GM18951 (cell line): Measurements from ENCODE around the gene MYO9A.

Experiments used
- POLR2A ChIP-seq: IDR thresholded peaks from 4 replicates; pipeline ENCODE4 v1.6.1; 2011; ENCODE audit warnings: mild to moderate bottlenecking; ENCODE audit not compliant: insufficient read length, insufficient read depth; ENCODE audit errors: extremely low read depth
- in situ Hi-C: fragments of 300-500 bp; cut with MboI; formaldehyde crosslinking; loops from one replicate; pipeline ENCODE4 v1.12.0; 2022; ENCODE audit warnings: low sequenced_read_pairs, mixed read lengths, inconsistent platforms; ENCODE audit not compliant: unreplicated experiment

MYO9A gene

GRCh38 chr15:71812966-71813722 is 304.8 kb downstream of the MYO9A start:
- no peak for TF ChIP-seq POLR2A
- in situ Hi-C loops = no loop called here

- in situ Hi-C loops = no loop called here
- TF ChIP-seq POLR2A = no peak
Observed at GRCh38 chr15:71811752-71812735, 305.9 kb downstream of the MYO9A start.

- in situ Hi-C loops = no loop called here
- no peak for TF ChIP-seq POLR2A
Observed at GRCh38 chr15:71811036-71811736, 306.8 kb downstream of the MYO9A start.

- no peak for TF ChIP-seq POLR2A
- in situ Hi-C loops = no loop called here
Observed at GRCh38 chr15:71810256-71811035, 307.5 kb downstream of the MYO9A start, which contains the start of gene NR2E3. Gene NR2E3, plus strand, starts transcription at chr15:71810554. Its CDS starts 190 bp downstream, at chr15:71810744.

DNA sequence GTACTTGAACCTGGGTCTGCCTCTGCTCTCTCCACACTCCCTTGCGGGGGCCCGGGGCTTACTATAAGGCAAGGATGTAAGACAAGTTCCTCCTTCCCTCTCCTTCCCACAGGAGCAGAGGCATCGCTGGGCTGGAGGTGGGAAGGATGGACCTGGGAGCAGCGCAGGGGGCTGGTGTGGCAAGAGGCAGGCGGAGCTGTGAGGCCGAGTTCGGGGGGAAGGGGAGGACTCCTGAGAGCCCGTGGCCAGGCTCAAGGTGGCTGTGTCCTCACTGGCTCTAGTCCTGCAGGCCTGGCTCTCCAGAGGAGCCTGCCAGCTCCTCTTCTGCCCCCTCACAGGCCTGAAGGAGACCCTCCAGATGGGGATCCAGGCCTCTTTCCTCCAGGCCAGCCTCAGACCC is 308.6 kb downstream of the MYO9A start:
- in situ Hi-C loops = no loop called here
- no peak for TF ChIP-seq POLR2A

DNA sequence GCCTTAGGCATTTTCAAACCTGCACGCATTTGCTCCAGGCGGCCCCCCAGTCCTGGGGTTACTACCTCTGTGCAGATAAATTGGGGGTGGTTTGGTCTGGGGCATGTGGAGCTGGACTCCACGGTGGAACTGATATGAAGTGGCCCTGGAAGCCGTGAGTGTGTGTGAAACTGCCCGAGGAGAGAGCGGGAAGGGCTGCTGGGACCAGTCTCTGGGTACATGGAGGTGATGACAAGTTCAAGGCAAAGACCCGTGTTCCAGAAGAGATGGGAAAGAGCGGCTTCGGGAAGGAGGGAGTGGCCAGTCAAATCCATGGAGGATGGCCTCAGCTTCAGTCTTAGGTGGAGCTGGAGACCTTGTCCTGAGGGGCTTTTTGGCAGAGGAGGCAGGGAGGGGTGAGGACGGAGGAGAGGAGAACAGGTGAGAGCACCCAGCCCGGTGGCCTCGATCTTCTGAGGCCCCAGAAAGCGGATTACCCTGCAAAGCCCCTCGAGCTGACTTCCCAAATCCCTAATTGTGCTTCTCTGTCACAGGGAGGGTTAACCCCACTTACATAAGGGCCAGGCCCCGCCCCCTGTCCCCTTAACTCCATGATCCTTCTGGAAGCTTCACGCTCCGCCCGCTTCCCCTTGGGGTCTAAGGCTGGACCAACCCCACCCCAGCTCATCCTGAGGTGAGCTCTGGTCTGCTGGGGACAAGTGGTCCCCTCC is 309.5 kb downstream of the MYO9A start:
- in situ Hi-C loops = no loop called here

GRCh38 chr15:71807691-71808091 is 310.3 kb downstream of the MYO9A start:
- no peak for TF ChIP-seq POLR2A
- in situ Hi-C loops = no loop called here

More for the DNA sequence above, 309.5 kb downstream of the MYO9A start:
- TF ChIP-seq POLR2A = no peak

- TF ChIP-seq POLR2A = no peak
- in situ Hi-C loops = no loop called here
Observed at GRCh38 chr15:71807125-71807629, 310.8 kb downstream of the MYO9A start.

GRCh38 chr15:71806452-71806931 is 311.5 kb downstream of the MYO9A start:
- no peak for TF ChIP-seq POLR2A
- in situ Hi-C loops = no loop called here

- no peak for TF ChIP-seq POLR2A
- in situ Hi-C loops = no loop called here
Observed at GRCh38 chr15:71804695-71805470, 313.1 kb downstream of the MYO9A start.

GRCh38 chr15:71804226-71804625 is 313.7 kb downstream of the MYO9A start:
- in situ Hi-C loops = no loop called here
- no peak for TF ChIP-seq POLR2A
